Measurements from ENCODE around the gene FAM110C.

Gene FAM110C

GRCh38 chr2:40465-40864 lies 5.8 kb downstream of the FAM110C start:
- H3K27ac ChIP-seq, result no peak overlapping the region
- H3K4me3 ChIP-seq, result no peak overlapping the region
- TF ChIP-seq CTCF (IDR thresholded peaks at IDR 0.05), result no peak
- no peak for DNase-seq (ENCODE audit: low spot score)

DNA sequence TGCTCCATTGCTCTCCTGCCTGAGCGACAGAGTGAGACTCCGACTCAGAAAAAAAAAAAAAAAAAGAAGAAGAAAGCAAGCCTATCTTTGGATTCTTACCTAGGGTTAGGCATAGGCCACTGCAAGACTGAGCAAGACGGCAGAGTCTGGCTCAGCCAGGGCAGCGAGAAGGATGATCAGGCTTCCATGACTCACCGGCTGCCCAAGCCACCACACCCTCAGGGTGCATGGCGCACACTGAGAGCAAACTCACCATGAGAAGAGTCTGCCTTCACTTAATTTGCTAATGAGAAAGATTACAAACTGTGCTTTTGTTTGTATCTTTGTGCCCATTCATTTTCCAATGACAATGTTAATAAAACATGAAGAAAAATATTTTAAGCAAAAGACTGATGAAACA lies 8.2 kb downstream of the FAM110C start:
- Histone ChIP-seq H3K4me3 (no peak overlapping the region), H3K27ac (no peak overlapping the region)
- no peak for TF ChIP-seq CTCF (IDR thresholded peaks at IDR 0.05)
- no peak for DNase-seq (ENCODE audit: low spot score)

- no peak for TF ChIP-seq CTCF (IDR thresholded peaks at IDR 0.05)
- no peak overlapping the region for H3K4me3 ChIP-seq
- H3K27ac ChIP-seq, result no peak overlapping the region
- DNase-seq (ENCODE audit: low spot score), result no peak
Measured at GRCh38 chr2:36318-36717, 10.0 kb downstream of the FAM110C start.

DNA sequence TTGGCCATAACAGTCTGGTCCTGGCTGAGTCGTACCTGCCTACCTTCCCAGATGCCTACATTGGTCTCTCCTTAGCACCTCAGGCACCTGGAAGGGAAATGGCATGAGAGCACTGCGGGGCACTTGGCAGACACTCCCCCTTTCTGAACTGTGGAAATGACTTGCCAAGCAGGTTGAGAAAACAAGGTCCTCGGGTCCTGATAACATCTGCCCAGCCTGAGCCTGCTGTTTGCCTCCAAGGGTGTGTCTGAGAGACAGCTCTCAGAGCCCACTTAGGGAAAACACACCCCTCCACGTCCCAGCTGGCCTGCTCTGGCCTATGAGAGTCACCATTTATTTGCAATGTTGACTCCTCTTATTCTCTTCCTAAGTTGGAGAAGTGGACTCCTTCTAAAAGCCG lies 10.5 kb downstream of the FAM110C start:
- no peak overlapping the region for H3K27ac ChIP-seq
- TF ChIP-seq CTCF (IDR thresholded peaks at IDR 0.05), result no peak
- DNase-seq (ENCODE audit: low spot score), result no peak

GRCh38 chr2:33620-34019 lies 12.7 kb downstream of the FAM110C start:
- no peak overlapping the region for H3K27ac ChIP-seq
- TF ChIP-seq CTCF (IDR thresholded peaks at IDR 0.05), result no peak
- H3K4me3 ChIP-seq, result no peak overlapping the region
- DNase-seq (ENCODE audit: low spot score), result no peak

More for the DNA sequence above, 10.5 kb downstream of the FAM110C start:
- no peak overlapping the region for H3K4me3 ChIP-seq

GRCh38 chr2:32068-32467 lies 14.2 kb downstream of the FAM110C start:
- Histone ChIP-seq H3K27ac (no peak overlapping the region), H3K4me3 (no peak overlapping the region)
- DNase-seq (ENCODE audit: low spot score), result no peak
- TF ChIP-seq CTCF (IDR thresholded peaks at IDR 0.05), result no peak

DNA sequence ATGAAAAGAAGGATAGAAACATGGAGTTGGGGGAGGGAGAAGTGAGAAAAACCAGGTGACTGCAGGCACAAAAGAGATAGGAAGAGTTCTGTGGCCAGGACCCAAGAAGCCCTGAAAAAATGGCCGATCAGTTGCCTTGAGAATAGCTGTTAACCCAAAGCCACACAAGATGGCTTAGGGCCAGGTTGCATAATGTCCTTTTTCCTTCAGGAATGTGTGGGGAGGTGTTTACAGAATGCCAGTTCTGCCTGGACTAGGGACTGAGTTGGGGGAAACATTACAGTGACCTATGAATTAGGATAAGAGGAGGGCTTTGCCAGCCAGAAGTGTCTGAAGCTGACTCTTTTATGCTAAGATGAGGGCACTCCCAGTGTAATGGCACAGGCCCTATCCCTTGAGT lies 17.1 kb downstream of the FAM110C start:
- no peak for TF ChIP-seq CTCF (IDR thresholded peaks at IDR 0.05)
- DNase-seq (ENCODE audit: low spot score), result no peak
- no peak overlapping the region for H3K27ac ChIP-seq
- H3K4me3 ChIP-seq, result no peak overlapping the region
